GM12864 (cell line): Measurements from ENCODE around the gene FBXO9.

Source experiments
- DNase-seq: peaks from one replicate; pipeline ENCODE4 v3.0.0-alpha.2; 2011; ENCODE audit warnings: low read depth
- H3K4me3 ChIP-seq: 2 replicates; pipeline ENCODE4 v1.5.1; 2011; ENCODE audit warnings: mild to moderate bottlenecking, low read depth, low read length, control low read depth
- TF ChIP-seq, protein P1 (sequence below): IDR thresholded peaks from 2 replicates; pipeline ENCODE4 v1.5.1; 2011; ENCODE audit warnings: low read depth, mild to moderate bottlenecking, moderate library complexity, low read length, control low read depth, inconsistent platforms; ENCODE audit errors: missing control alignments

The FBXO9 gene

GRCh38 chr6:53065266-53066076, at the start of gene FBXO9:
Gene FBXO9 (plus strand): TSS chr6:53065404. CDS start chr6:53065790, 386 bp downstream.
- TF ChIP-seq, protein P1, sequence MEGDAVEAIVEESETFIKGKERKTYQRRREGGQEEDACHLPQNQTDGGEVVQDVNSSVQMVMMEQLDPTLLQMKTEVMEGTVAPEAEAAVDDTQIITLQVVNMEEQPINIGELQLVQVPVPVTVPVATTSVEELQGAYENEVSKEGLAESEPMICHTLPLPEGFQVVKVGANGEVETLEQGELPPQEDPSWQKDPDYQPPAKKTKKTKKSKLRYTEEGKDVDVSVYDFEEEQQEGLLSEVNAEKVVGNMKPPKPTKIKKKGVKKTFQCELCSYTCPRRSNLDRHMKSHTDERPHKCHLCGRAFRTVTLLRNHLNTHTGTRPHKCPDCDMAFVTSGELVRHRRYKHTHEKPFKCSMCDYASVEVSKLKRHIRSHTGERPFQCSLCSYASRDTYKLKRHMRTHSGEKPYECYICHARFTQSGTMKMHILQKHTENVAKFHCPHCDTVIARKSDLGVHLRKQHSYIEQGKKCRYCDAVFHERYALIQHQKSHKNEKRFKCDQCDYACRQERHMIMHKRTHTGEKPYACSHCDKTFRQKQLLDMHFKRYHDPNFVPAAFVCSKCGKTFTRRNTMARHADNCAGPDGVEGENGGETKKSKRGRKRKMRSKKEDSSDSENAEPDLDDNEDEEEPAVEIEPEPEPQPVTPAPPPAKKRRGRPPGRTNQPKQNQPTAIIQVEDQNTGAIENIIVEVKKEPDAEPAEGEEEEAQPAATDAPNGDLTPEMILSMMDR, result no peak
- no peak for DNase-seq
- peak within 1 kb of the TSS; percentile 78 for H3K4me3 ChIP-seq

DNA sequence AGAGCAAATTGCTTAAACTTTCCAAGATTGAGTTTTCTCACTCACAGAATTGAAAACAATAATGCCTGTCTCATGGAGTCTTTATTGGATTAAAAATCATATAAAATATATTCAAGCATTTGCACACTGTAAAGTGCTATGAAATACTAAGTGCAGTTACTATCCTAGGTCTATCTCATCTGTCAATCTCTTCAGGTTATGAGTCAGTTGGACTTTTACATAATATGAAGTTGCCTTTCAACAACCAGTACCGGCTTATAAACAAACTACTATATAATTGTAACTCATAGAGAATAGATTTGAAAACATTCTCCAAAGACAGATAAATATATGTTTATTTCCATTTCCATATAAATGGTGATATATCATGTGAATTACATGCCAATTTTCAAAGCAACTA, 49.7 kb upstream of the FBXO9 start:
- no peak for DNase-seq
- TF ChIP-seq, protein P1, result no peak
- H3K4me3 ChIP-seq, result no peak overlapping the region

GRCh38 chr6:53018446-53018845, 46.8 kb upstream of the FBXO9 start:
- DNase-seq, result no peak
- TF ChIP-seq, protein P1, result no peak
- no peak overlapping the region for H3K4me3 ChIP-seq

DNA sequence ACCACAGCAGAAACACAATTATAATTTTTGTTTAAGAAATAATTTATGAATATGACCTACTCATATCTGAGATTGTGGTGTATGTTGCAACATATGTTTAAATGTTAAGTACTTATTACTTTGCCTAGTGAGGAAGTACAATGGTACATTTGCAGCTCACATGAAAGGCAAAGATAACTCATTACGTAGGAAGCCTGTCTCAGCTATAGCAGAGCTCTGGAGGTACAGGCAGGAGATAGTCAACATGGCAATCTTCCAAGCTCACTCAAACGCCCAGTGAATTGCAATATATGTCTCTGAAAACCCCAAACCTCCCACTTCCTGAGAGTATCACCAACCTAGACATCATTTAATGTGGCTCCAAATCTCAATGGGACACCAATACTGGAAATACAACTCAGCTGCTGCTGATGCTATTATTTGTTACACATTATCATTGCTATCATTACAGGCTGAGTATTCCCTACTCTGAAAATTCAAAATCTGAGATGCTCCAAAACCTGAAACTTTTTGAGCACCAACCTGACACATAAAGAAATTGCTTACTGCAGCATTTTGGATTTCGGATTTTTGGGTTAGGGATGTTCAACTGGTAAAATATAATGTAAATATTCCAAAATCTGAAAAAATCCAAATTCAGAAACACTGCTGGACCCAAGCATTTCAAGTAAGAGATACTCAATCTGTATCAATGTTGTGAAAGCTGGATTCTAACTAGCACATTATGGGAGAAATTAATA, 45.0 kb upstream of the FBXO9 start:
- no peak for DNase-seq
- TF ChIP-seq, protein P1, result no peak
- H3K4me3 ChIP-seq, result no peak overlapping the region

GRCh38 chr6:53023323-53023722, 41.9 kb upstream of the FBXO9 start:
- no peak overlapping the region for H3K4me3 ChIP-seq
- TF ChIP-seq, protein P1, result no peak
- DNase-seq, result no peak

DNA sequence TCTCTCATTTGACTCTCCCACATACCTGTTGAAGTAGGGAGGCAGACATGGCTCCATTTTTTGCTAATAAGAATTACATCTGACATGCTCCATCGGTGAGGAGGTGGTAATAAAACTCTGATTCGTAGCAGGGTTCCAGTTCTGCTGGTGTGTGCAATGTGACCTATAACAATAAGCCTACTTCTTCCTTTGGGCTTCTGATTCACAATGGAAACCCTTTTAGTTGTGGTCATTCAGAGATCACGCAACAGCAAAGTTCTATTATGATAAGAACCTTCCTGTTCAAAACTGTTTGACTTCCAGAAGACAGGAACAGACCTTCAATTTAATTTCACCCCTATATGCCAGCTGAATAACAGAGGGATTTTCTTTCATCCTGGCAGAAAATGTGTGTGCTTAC, 38.7 kb upstream of the FBXO9 start:
- no peak for DNase-seq
- no peak overlapping the region for H3K4me3 ChIP-seq
- TF ChIP-seq, protein P1, result no peak
